Retinal pigment epithelial cell (primary cell): ENCODE data around the gene BTBD17.

ENCODE experiments used
- DNase-seq: peaks from one replicate; pipeline ENCODE4 v3.0.0-alpha.2; 2010; ENCODE audit warnings: low read depth
- H3K4me3 ChIP-seq: 2 replicates; pipeline ENCODE4 v1.5.1; 2011; ENCODE audit warnings: mild to moderate bottlenecking, low read length, control low read depth, moderate library complexity
- CTCF ChIP-seq: conservative IDR thresholded peaks from 2 replicates; pipeline ENCODE4 v1.5.1; 2011; ENCODE audit warnings: low read depth, low read length, control low read depth, inconsistent platforms

BTBD17 gene

GRCh38 chr17:74404218-74404617 lies 42.5 kb upstream of the BTBD17 start:
- no peak for TF ChIP-seq CTCF
- H3K4me3 ChIP-seq, result no peak overlapping the region
- DNase-seq, result no peak

- TF ChIP-seq CTCF, result no peak
- H3K4me3 ChIP-seq, result no peak overlapping the region
- no peak for DNase-seq
Observed at GRCh38 chr17:74403512-74404137, 42.0 kb upstream of the BTBD17 start.

- no peak overlapping the region for H3K4me3 ChIP-seq
- DNase-seq, result no peak
- no peak for TF ChIP-seq CTCF
Observed at GRCh38 chr17:74402048-74402447, 40.4 kb upstream of the BTBD17 start.

- TF ChIP-seq CTCF, result no peak
- DNase-seq, result no peak
Observed at GRCh38 chr17:74396567-74396966, 34.9 kb upstream of the BTBD17 start.

GRCh38 chr17:74394977-74395376 lies 33.3 kb upstream of the BTBD17 start:
- TF ChIP-seq CTCF, result no peak

More at GRCh38 chr17:74396567-74396966, 34.9 kb upstream of the BTBD17 start:
- H3K4me3 ChIP-seq, result no peak overlapping the region

GRCh38 chr17:74394275-74394950 lies 32.7 kb upstream of the BTBD17 start:
- no peak overlapping the region for H3K4me3 ChIP-seq
- DNase-seq, result no peak
- TF ChIP-seq CTCF, result no peak

More at GRCh38 chr17:74394977-74395376, 33.3 kb upstream of the BTBD17 start:
- no peak overlapping the region for H3K4me3 ChIP-seq
- no peak for DNase-seq

- no peak for TF ChIP-seq CTCF
- no peak overlapping the region for H3K4me3 ChIP-seq
- no peak for DNase-seq
Observed at GRCh38 chr17:74393346-74393942, 31.8 kb upstream of the BTBD17 start.
